NCI-H774 (cell line): ENCODE results near the gene PTPRR.
A peak's percentile ranks its signal among the peaks of the same experiment; 100 is the strongest.

Experiments used
- DNase-seq: peaks from one replicate; lab custom pipeline; 2025; lab: John Stamatoyannopoulos, UW

Gene PTPRR

GRCh38 chr12:70605976-70606375, 314.6 kb downstream of the PTPRR start:
- no peak for DNase-seq

DNA sequence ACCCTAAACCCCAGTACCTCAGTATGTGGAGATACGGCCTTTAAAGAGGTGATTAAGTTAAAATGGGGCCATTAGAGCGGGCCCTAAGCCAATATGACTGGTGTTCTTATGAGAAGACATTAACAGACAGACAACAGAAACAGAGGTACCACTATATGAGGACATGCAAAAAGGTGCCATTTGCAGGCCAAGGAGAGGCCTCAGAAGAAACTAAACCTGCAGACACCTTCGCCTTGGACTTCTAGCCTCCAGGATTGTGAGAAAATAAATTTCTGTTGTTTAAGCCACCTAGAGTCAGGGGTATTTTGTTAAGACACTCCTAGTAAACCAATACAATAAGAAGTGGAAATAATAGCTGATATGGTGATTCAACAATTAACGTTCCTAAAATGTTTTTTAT, 315.9 kb downstream of the PTPRR start:
- DNase-seq = no peak

GRCh38 chr12:70603044-70603443, 317.5 kb downstream of the PTPRR start:
- no peak for DNase-seq

DNA sequence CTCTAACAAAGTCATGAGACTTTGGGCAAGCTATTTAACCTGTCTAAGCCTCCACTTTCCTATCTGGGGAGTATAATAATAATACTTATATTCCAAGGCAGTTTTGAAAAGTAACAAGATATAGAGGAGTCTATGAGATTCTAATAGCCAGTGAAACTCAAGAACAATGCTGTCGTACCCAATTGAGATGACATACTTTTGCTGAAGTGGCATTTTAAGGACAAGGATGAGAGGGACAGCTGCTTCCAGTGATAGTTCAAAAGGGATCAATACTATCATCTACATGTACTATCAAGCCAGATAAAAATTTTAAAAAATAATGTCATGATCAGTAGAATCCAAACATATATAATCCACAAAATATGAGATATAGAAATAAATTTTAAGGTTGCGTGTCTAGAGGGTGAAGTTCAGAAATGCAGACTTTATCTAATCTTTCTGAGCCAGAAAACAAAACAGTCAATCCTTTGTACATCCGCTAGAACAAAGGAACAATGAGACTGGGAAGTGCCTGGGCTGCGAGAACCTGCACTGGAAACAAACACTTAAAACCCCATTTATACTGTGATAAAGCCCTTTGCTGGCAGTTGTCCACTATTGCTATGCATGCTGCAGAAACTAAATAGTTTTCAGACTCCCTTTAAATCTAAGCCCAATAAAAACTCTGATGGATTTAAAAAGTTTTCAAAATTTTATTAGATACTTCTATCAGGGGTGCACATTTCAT, 321.9 kb downstream of the PTPRR start:
- DNase-seq = peak; percentile 67

GRCh38 chr12:70592664-70593063, 327.9 kb downstream of the PTPRR start:
- DNase-seq = no peak

DNA sequence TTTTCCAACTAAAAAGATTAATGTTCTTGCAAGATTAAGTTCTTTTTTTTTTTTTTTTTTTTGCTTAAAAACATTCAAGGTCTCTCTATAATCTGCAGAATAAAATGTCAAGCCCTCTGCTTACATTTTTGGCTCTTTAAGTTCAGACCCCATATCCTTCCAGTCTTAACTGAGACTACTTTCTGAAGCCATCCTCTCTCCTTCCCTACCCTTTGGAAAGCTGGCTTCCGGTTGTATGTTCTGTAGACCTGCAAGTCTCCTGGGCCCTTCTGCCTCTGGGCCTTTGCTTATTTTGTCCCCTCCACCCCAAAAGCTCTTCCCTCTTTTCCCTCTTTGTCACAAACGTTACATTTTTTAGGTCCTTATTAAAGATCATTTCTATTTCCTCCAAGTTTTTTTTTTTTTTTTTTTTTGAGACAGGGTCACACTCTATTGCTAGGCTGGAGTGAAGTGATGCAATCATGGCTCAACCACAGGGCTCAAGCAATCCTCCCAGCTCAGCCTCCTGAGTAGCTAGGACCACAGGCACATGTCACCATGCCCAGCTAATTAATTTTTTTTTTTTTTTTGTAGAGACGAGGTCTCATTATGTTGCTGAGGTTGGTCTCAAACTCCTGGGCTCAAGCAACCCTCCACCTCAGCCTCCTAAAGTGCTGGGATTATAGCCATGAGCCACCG, 329.9 kb downstream of the PTPRR start:
- no peak for DNase-seq

GRCh38 chr12:70590051-70590450, 330.5 kb downstream of the PTPRR start:
- peak; percentile 50 for DNase-seq
